SK-N-SH treated with all-trans-retinoic acid at 6 μM for 48 hours (cell line): ENCODE results near the gene GTF2A1.

Experiments used
- ATAC-seq: fragments of 200-7000 bp; cut with Tn5 transposase; 3 replicates; pipeline ENCODE4 v1.9.1; 2020; ENCODE audit warnings: mild to moderate bottlenecking, moderate library complexity
- ARNTL ChIP-seq: fragments of 450-650 bp; formaldehyde crosslinking; IDR thresholded peaks from 2 replicates; pipeline ENCODE4 v1.5.0; 2020; ENCODE audit warnings: low read depth, mild to moderate bottlenecking, moderate library complexity, borderline replicate concordance
- BACH2 ChIP-seq: fragments of 250-450 bp; sonication (Bioruptor Pico); IDR thresholded peaks from 2 replicates; pipeline ENCODE4 v1.9.0; 2021; ENCODE audit warnings: mild to moderate bottlenecking, borderline replicate concordance
- CSDC2 ChIP-seq: fragments of 250-450 bp; sonication (Bioruptor Pico); IDR thresholded peaks from 2 replicates; pipeline ENCODE4 v1.5.0; 2020; ENCODE audit warnings: mild to moderate bottlenecking, moderate library complexity
- ESRRG ChIP-seq: fragments of 250-450 bp; sonication (Bioruptor Pico); IDR thresholded peaks from 2 replicates; pipeline ENCODE4 v1.6.1; 2021; ENCODE audit warnings: mild to moderate bottlenecking
- GLIS3 ChIP-seq: fragments of 250-450 bp; sonication (Bioruptor Pico); IDR thresholded peaks from 2 replicates; pipeline ENCODE4 v1.5.0; 2020; ENCODE audit warnings: mild to moderate bottlenecking, moderate library complexity
- ISL1 ChIP-seq: fragments of 250-450 bp; sonication (Bioruptor Pico); IDR thresholded peaks from 2 replicates; pipeline ENCODE4 v2.1.2; 2022; ENCODE audit warnings: mild to moderate bottlenecking, moderate library complexity
- OSR1 ChIP-seq: fragments of 250-450 bp; sonication (Bioruptor Pico); IDR thresholded peaks from 2 replicates; pipeline ENCODE4 v1.8.0; 2022; ENCODE audit warnings: moderate library complexity, mild to moderate bottlenecking, inconsistent platforms
- PPARA ChIP-seq: fragments of 250-450 bp; sonication (Bioruptor Pico); IDR thresholded peaks from 2 replicates; pipeline ENCODE4 v1.5.0; 2020; ENCODE audit warnings: mild to moderate bottlenecking, borderline replicate concordance
- RARB ChIP-seq: fragments of 250-450 bp; sonication (Bioruptor Pico); IDR thresholded peaks from 2 replicates; pipeline ENCODE4 v1.8.0; 2021; ENCODE audit warnings: mild to moderate bottlenecking, moderate library complexity
- SNAI2 ChIP-seq: fragments of 250-450 bp; sonication (Bioruptor Pico); IDR thresholded peaks from 2 replicates; pipeline ENCODE4 v1.5.0; 2020; ENCODE audit warnings: mild to moderate bottlenecking, moderate library complexity
- TCF4 ChIP-seq: fragments of 250-450 bp; sonication (Bioruptor Pico); IDR thresholded peaks from 2 replicates; pipeline ENCODE4 v1.8.0; 2021; ENCODE audit warnings: mild to moderate bottlenecking, moderate library complexity, borderline replicate concordance
- TOX ChIP-seq: fragments of 250-450 bp; sonication (Bioruptor Pico); IDR thresholded peaks from 2 replicates; pipeline ENCODE4 v1.8.0; 2021; ENCODE audit warnings: mild to moderate bottlenecking, moderate library complexity, borderline replicate concordance
- ZC3H10 ChIP-seq: fragments of 250-450 bp; sonication (Bioruptor Pico); IDR thresholded peaks from 2 replicates; pipeline ENCODE4 v1.5.1; 2021; ENCODE audit warnings: mild to moderate bottlenecking, moderate library complexity
- ZFP3 ChIP-seq: fragments of 250-450 bp; sonication (Bioruptor Pico); IDR thresholded peaks from 2 replicates; pipeline ENCODE4 v1.5.0; 2020; ENCODE audit warnings: mild to moderate bottlenecking, moderate library complexity
- ZFP30 ChIP-seq: fragments of 450-650 bp; formaldehyde crosslinking; IDR thresholded peaks from 2 replicates; pipeline ENCODE4 v1.5.0; 2022; ENCODE audit warnings: mild to moderate bottlenecking, moderate library complexity
- ZNF565 ChIP-seq: fragments of 450-650 bp; formaldehyde crosslinking; conservative IDR thresholded peaks from 2 replicates; pipeline ENCODE4 v1.5.0; 2020; ENCODE audit warnings: low read depth, mild to moderate bottlenecking, moderate library complexity
- ZNF70 ChIP-seq: fragments of 450-650 bp; formaldehyde crosslinking; IDR thresholded peaks from 2 replicates; pipeline ENCODE4 v1.5.0; 2020; ENCODE audit warnings: mild to moderate bottlenecking, moderate library complexity
- ZNF8 ChIP-seq: fragments of 450-650 bp; formaldehyde crosslinking; IDR thresholded peaks from 2 replicates; pipeline ENCODE4 v1.5.0; 2020; ENCODE audit warnings: mild to moderate bottlenecking, moderate library complexity
- TF ChIP-seq, protein P1 (sequence below): fragments of 250-450 bp; sonication (Bioruptor Pico); IDR thresholded peaks from 2 replicates; pipeline ENCODE4 v1.5.1; 2021; ENCODE audit warnings: mild to moderate bottlenecking, moderate library complexity
- TF ChIP-seq, protein P2 (sequence below): fragments of 250-450 bp; sonication (Bioruptor Pico); IDR thresholded peaks from 2 replicates; pipeline ENCODE4 v1.8.0; 2021; ENCODE audit warnings: low read depth, mild to moderate bottlenecking, moderate library complexity, borderline replicate concordance
- TF ChIP-seq, protein P3 (sequence below): fragments of 250-450 bp; sonication (Bioruptor Pico); IDR thresholded peaks from 2 replicates; pipeline ENCODE4 v1.5.1; 2020; ENCODE audit warnings: low read depth, mild to moderate bottlenecking, moderate library complexity
- TF ChIP-seq, protein P4 (sequence below): fragments of 250-450 bp; sonication (Bioruptor Pico); IDR thresholded peaks from 2 replicates; pipeline ENCODE4 v1.8.0; 2020; ENCODE audit warnings: mild to moderate bottlenecking, moderate library complexity, borderline replicate concordance

Gene GTF2A1

DNA sequence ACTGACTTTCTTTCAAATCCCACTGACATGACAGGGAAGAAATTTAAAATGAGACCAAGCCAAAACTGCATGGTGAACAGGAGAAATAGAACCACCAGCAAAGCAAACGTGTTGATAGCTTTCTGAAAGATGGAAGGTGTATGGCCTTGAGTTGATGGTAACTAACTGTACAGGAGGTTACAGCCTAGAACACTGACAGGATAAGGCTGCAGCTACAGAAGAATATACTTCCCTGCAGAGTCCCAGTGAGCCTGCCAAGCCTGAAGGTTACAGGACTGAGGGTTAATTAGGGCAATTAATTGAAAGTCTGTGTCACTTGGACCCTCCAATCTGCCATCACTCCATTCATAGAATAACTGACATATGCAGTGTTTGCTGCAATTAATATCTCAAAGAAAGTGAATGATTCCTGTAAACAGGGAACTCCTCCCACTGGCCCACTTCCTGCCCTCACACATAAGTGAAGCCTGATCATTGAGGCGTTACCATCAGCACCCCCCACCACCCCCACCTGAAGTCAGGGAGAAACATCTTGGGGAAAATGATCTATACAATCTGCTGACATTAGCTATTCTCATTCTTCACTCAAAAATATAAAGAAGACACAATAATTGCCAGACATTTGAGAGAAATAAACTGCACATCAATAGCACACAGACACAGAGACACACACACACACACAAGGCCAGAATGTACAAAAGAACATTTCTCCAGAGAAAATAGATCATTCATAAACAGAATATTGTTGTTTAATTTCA lies 73.4 kb downstream of the GTF2A1 start:
- no peak for TF ChIP-seq TOX
- TF ChIP-seq CSDC2 (CRISPR knock-in tag) = no peak
- TF ChIP-seq ZNF565 = no peak
- TF ChIP-seq ESRRG (CRISPR knock-in tag) = no peak
- no peak for TF ChIP-seq PPARA (CRISPR knock-in tag)
- TF ChIP-seq BACH2 = no peak
- TF ChIP-seq SNAI2 (CRISPR knock-in tag) = no peak
- TF ChIP-seq, protein P1, sequence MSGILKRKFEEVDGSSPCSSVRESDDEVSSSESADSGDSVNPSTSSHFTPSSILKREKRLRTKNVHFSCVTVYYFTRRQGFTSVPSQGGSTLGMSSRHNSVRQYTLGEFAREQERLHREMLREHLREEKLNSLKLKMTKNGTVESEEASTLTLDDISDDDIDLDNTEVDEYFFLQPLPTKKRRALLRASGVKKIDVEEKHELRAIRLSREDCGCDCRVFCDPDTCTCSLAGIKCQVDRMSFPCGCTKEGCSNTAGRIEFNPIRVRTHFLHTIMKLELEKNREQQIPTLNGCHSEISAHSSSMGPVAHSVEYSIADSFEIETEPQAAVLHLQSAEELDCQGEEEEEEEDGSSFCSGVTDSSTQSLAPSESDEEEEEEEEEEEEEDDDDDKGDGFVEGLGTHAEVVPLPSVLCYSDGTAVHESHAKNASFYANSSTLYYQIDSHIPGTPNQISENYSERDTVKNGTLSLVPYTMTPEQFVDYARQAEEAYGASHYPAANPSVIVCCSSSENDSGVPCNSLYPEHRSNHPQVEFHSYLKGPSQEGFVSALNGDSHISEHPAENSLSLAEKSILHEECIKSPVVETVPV = no peak
- TF ChIP-seq, protein P2, sequence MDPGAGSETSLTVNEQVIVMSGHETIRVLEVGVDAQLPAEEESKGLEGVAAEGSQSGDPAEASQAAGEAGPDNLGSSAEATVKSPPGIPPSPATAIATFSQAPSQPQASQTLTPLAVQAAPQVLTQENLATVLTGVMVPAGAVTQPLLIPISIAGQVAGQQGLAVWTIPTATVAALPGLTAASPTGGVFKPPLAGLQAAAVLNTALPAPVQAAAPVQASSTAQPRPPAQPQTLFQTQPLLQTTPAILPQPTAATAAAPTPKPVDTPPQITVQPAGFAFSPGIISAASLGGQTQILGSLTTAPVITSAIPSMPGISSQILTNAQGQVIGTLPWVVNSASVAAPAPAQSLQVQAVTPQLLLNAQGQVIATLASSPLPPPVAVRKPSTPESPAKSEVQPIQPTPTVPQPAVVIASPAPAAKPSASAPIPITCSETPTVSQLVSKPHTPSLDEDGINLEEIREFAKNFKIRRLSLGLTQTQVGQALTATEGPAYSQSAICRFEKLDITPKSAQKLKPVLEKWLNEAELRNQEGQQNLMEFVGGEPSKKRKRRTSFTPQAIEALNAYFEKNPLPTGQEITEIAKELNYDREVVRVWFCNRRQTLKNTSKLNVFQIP (CRISPR knock-in tag) = no peak
- TF ChIP-seq ZC3H10 (CRISPR knock-in tag) = no peak
- TF ChIP-seq ZNF8 (CRISPR knock-in tag) = no peak
- no peak for TF ChIP-seq RARB (CRISPR knock-in tag)
- no peak for ATAC-seq

DNA sequence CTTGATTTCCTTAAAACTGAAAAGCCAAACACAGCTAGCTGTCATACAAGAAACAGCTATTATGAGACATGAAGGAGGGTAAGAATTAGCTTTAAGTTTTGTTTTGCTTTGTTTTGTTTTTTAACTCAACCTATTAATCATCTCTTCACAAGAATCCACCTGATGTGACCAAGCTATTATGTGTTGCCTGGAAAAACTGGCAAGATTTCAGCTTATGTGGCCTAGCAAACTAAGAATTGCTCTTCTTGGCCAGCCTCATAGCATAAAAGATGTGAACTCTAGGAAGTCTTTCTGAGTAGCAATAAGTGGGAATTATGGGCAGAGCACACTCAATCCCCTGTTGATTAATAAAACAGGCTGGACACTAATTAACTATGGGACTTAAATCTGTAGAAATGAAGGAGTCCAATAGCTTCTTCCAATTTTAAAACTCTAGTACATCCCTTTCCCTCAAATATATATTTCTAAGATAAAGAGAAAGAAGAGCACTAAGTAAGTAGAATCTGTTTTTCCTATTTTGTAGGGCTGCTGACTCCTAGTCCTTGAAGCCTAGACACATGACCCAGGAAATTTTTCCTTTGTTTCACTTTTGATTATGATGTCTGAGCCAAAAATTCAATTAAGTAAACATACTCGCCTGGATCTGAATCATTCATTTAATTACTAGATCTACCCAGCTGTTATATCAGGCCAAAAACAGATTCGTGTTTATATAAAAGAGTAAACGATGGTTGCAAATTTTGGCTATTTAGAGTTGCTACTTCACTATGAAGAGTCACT lies 75.7 kb downstream of the GTF2A1 start:
- no peak for TF ChIP-seq ZNF70 (CRISPR knock-in tag)
- no peak for TF ChIP-seq ESRRG (CRISPR knock-in tag)
- no peak for TF ChIP-seq ZFP30
- TF ChIP-seq, protein P3, sequence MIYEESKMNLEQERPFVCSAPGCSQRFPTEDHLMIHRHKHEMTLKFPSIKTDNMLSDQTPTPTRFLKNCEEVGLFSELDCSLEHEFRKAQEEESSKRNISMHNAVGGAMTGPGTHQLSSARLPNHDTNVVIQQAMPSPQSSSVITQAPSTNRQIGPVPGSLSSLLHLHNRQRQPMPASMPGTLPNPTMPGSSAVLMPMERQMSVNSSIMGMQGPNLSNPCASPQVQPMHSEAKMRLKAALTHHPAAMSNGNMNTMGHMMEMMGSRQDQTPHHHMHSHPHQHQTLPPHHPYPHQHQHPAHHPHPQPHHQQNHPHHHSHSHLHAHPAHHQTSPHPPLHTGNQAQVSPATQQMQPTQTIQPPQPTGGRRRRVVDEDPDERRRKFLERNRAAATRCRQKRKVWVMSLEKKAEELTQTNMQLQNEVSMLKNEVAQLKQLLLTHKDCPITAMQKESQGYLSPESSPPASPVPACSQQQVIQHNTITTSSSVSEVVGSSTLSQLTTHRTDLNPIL = no peak
- TF ChIP-seq ZFP3 (CRISPR knock-in tag) = no peak
- no peak for TF ChIP-seq ISL1 (CRISPR knock-in tag)
- no peak for TF ChIP-seq PPARA (CRISPR knock-in tag)
- TF ChIP-seq TOX = no peak
- no peak for TF ChIP-seq OSR1 (CRISPR knock-in tag)
- no peak for TF ChIP-seq GLIS3 (CRISPR knock-in tag)
- TF ChIP-seq, protein P4, sequence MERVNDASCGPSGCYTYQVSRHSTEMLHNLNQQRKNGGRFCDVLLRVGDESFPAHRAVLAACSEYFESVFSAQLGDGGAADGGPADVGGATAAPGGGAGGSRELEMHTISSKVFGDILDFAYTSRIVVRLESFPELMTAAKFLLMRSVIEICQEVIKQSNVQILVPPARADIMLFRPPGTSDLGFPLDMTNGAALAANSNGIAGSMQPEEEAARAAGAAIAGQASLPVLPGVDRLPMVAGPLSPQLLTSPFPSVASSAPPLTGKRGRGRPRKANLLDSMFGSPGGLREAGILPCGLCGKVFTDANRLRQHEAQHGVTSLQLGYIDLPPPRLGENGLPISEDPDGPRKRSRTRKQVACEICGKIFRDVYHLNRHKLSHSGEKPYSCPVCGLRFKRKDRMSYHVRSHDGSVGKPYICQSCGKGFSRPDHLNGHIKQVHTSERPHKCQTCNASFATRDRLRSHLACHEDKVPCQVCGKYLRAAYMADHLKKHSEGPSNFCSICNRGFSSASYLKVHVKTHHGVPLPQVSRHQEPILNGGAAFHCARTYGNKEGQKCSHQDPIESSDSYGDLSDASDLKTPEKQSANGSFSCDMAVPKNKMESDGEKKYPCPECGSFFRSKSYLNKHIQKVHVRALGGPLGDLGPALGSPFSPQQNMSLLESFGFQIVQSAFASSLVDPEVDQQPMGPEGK (CRISPR knock-in tag) = no peak
- TF ChIP-seq ARNTL (CRISPR knock-in tag) = no peak
- TF ChIP-seq RARB (CRISPR knock-in tag) = no peak
- no peak for TF ChIP-seq TCF4 (CRISPR knock-in tag)
- no peak for TF ChIP-seq ZC3H10 (CRISPR knock-in tag)
- no peak for TF ChIP-seq ZNF565
- ATAC-seq = no peak

DNA sequence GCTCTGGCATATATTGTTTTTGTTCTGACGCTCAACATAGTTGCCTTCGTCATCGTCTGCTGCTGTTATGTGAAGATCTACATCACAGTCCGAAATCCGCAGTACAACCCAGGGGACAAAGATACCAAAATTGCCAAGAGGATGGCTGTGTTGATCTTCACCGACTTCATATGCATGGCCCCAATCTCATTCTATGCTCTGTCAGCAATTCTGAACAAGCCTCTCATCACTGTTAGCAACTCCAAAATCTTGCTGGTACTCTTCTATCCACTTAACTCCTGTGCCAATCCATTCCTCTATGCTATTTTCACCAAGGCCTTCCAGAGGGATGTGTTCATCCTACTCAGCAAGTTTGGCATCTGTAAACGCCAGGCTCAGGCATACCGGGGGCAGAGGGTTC lies 77.0 kb downstream of the GTF2A1 start:
- ATAC-seq = no peak
- TF ChIP-seq, protein P4 (CRISPR knock-in tag) = no peak
- TF ChIP-seq GLIS3 (CRISPR knock-in tag) (no peak), RARB (CRISPR knock-in tag) (no peak), ZNF565 (no peak)
- TF ChIP-seq, protein P1 = no peak
